ENCODE data around the gene NUP50. TPM values are rescaled to one million over a fixed set of nuclear protein-coding genes. Genes with fewer than 3 reads are reported as not detected.

Gene NUP50
- total and polyA plus RNA-seq, 2 of the 13 experiments (the other 11 are each of a cell fraction or from before 2014, with no cell fraction given), result 14.2 to 52.4 TPM

- TF ChIP-seq TERF1 (CRISPR knock-in tag; IDR thresholded peaks at IDR 0.05) (no peak), ZFP62 (CRISPR knock-in tag; IDR thresholded peaks at IDR 0.05) (no peak), THYN1 (CRISPR knock-in tag; IDR thresholded peaks at IDR 0.05; ENCODE audit: borderline replicate concordance, low read depth) (no peak), RAD21 (CRISPR knock-in tag; IDR thresholded peaks at IDR 0.05) (peak; percentile 64), KDM2A (CRISPR knock-in tag; IDR thresholded peaks at IDR 0.05; ENCODE audit: borderline replicate concordance, low read depth) (no peak), ZNF547 (CRISPR knock-in tag; IDR thresholded peaks at IDR 0.05) (no peak), RFX1 (IDR thresholded peaks at IDR 0.05) (peak; percentile 64), FOSL1 (CRISPR knock-in tag; IDR thresholded peaks at IDR 0.05; ENCODE audit: borderline replicate concordance) (no peak), ZNF891 (CRISPR knock-in tag; IDR thresholded peaks at IDR 0.05) (no peak), ZNF552 (CRISPR knock-in tag; IDR thresholded peaks at IDR 0.05; ENCODE audit: borderline replicate concordance) (no peak), ZNF136 (CRISPR knock-in tag; IDR thresholded peaks at IDR 0.05; ENCODE audit: low read depth) (no peak), TEAD3 (CRISPR knock-in tag; optimal IDR thresholded peaks at IDR 0.05; ENCODE audit: borderline replicate concordance) (no peak), ZNF660 (CRISPR knock-in tag; IDR thresholded peaks at IDR 0.05; ENCODE audit: borderline replicate concordance, low read depth) (no peak), NFATC3 (CRISPR knock-in tag; IDR thresholded peaks at IDR 0.05) (no peak), CBX1 (IDR thresholded peaks at IDR 0.05; ENCODE audit: low read depth) (no peak), KDM6A (CRISPR knock-in tag; IDR thresholded peaks at IDR 0.05; ENCODE audit: low read depth) (no peak), THAP8 (CRISPR knock-in tag; IDR thresholded peaks at IDR 0.05; ENCODE audit: borderline replicate concordance) (0 out of 2 replicates have a peak, but pooled peaks have one; percentile 41), ZNF383 (CRISPR knock-in tag; IDR thresholded peaks at IDR 0.05; ENCODE audit: borderline replicate concordance) (no peak), JUN (CRISPR knock-in tag; IDR thresholded peaks at IDR 0.05) (no peak), ZNF740 (CRISPR knock-in tag; IDR thresholded peaks at IDR 0.05) (0 out of 2 replicates have a peak, but pooled peaks have one; percentile 40), SKIL (CRISPR knock-in tag; IDR thresholded peaks at IDR 0.05; ENCODE audit: borderline replicate concordance) (no peak), THRA (CRISPR knock-in tag; IDR thresholded peaks at IDR 0.05; ENCODE audit: borderline replicate concordance) (no peak), ZNF251 (CRISPR knock-in tag; IDR thresholded peaks at IDR 0.05) (no peak), MED13 (CRISPR knock-in tag; IDR thresholded peaks at IDR 0.05) (no peak), MXD1 (CRISPR knock-in tag; IDR thresholded peaks at IDR 0.05) (no peak)
Observed at GRCh38 chr22:45208993-45209838, 45.5 kb downstream of the NUP50 start (continued).
